AG08396 (cell line): ENCODE measurements around the gene GLIS1.
"Not testable (repeated sequence)": the region's sequence is repeated elsewhere in the genome, so short reads cannot be mapped to it uniquely, and the experiment has no call there.

ENCODE experiments used
- DNase-seq: peaks from one replicate; pipeline ENCODE4 v3.0.0; 2012; ENCODE audit warnings: low spot score, mixed read lengths

The GLIS1 gene

GRCh38 chr1:53739109-53739681, at the start of gene GLIS1:
GLIS1 (minus strand) TSS chr1:53739164; CDS start chr1:53738064, 1,100 bp downstream.
- DNase-seq = peak; percentile 99

- no peak for DNase-seq
Measured at GRCh38 chr1:53787655-53788054, 48.7 kb upstream of the GLIS1 start.

- peak; percentile 17 for DNase-seq
Measured at GRCh38 chr1:53783056-53783455, 44.1 kb upstream of the GLIS1 start.

GRCh38 chr1:53781654-53782053, 42.7 kb upstream of the GLIS1 start:
- DNase-seq = peak; percentile 13

GRCh38 chr1:53777272-53777671, 38.3 kb upstream of the GLIS1 start:
- no peak for DNase-seq

- peak; percentile 61 for DNase-seq
Measured at GRCh38 chr1:53771648-53772047, 32.7 kb upstream of the GLIS1 start.

- no peak for DNase-seq
Measured at GRCh38 chr1:53769780-53770179, 30.8 kb upstream of the GLIS1 start.

GRCh38 chr1:53769184-53769583, 30.2 kb upstream of the GLIS1 start:
- DNase-seq = no peak

- DNase-seq = peak; percentile 27
Measured at GRCh38 chr1:53766831-53767405, 28.0 kb upstream of the GLIS1 start.

GRCh38 chr1:53766194-53766742, 27.3 kb upstream of the GLIS1 start:
- no peak for DNase-seq

GRCh38 chr1:53765657-53766056, 26.7 kb upstream of the GLIS1 start:
- no peak for DNase-seq

- DNase-seq = no peak
Measured at GRCh38 chr1:53763911-53764310, 24.9 kb upstream of the GLIS1 start.

GRCh38 chr1:53763461-53763860, 24.5 kb upstream of the GLIS1 start:
- no peak for DNase-seq

- DNase-seq = not testable (repeated sequence)
Measured at GRCh38 chr1:53760497-53760896, 21.5 kb upstream of the GLIS1 start.

- DNase-seq = no peak
Measured at GRCh38 chr1:53755874-53756273, 16.9 kb upstream of the GLIS1 start.

GRCh38 chr1:53754484-53755312, 15.7 kb upstream of the GLIS1 start:
- DNase-seq = peak; percentile 62

GRCh38 chr1:53752281-53752680, 13.3 kb upstream of the GLIS1 start:
- no peak for DNase-seq

- no peak for DNase-seq
Measured at GRCh38 chr1:53747841-53748240, 8.9 kb upstream of the GLIS1 start.

- peak; percentile 54 for DNase-seq
Measured at GRCh38 chr1:53740621-53741105, 1.7 kb upstream of the GLIS1 start.

- no peak for DNase-seq
Measured at GRCh38 chr1:53738205-53739108, 507 bp downstream of the GLIS1 start.

GRCh38 chr1:53737648-53738204, 1.2 kb downstream of the GLIS1 start:
- no peak for DNase-seq
